Brain microvascular endothelial cell (primary cell): ENCODE data around the gene PRCD.
"Not testable (repeated sequence)": the region's sequence is repeated elsewhere in the genome, so short reads cannot be mapped to it uniquely, and the experiment has no call there.

Experiments
- DNase-seq: peaks from one replicate; pipeline ENCODE4 v3.0.0-alpha.2; 2020
- H3K27ac ChIP-seq: fragments of 250-450 bp; sonication (Bioruptor Pico); 2 replicates; pipeline ENCODE4 v1.5.1; 2020; ENCODE audit warnings: mild to moderate bottlenecking, moderate library complexity
- H3K27me3 ChIP-seq: fragments of 250-450 bp; sonication (Bioruptor Pico); replicated peaks from 2 replicates; pipeline ENCODE4 v1.5.1; 2020; ENCODE audit warnings: mild to moderate bottlenecking
- H3K36me3 ChIP-seq: fragments of 250-450 bp; sonication (Bioruptor Pico); replicated peaks from 2 replicates; pipeline ENCODE4 v1.5.1; 2020; ENCODE audit warnings: mild to moderate bottlenecking
- H3K4me3 ChIP-seq: 2 replicates; pipeline ENCODE4 v1.5.1; 2011; ENCODE audit warnings: low read depth, mild to moderate bottlenecking, control low read depth, low read length, moderate library complexity
- in situ Hi-C: cut with HindIII; loops from 2 replicates; pipeline ENCODE4 v1.10.0; 2017; ENCODE audit warnings: low sequenced_read_pairs, low pct_ligation_motif_present
- TF ChIP-seq, protein P1 (sequence below): IDR thresholded peaks from 2 replicates; pipeline ENCODE4 v1.5.1; 2011; ENCODE audit warnings: low read depth, mild to moderate bottlenecking, moderate library complexity, low read length, control low read depth, inconsistent platforms; ENCODE audit errors: missing control alignments

Gene PRCD

DNA sequence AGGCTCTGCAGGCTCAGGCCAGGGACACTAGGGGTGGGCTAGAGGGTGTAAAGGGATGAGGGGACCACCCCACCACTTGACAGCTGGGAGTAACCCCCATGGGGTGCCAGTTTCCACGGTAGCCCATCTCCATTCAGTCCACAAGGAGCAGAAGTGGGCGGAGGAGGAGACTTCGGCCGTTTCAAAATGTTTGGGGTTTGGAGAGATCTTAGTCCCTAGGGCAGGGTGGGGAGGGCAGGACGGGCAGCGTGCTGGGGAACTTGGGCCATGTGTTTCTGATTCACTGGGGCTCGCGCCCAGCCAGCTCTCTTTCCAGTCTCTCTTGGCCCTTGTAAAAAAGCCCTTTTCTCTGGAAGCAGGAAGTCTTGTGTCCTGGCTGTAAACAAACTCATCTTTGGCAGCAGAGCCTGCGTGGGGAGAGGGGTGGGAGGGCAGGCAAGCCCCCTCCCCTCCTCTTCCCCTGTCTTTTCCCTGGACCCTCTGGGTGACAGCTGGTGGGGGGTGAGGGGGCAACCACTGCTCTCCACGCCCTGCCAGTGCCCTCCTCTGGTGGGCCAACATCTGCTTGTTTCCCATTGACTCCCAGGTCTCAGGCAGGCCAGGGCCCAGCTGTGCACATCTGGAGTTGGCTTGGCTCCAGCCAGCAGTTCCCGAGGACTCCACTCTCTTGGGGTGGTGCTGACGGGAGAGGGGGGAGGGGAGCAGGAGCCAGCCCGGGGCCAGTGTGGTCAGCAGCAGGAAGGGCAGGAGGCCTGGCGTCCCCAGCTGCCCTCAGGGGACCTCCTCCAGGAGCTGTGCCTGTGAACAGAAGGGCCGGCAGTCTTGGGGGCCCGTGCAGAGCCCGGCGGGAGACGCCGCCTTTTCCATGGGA is 10.4 kb upstream of the PRCD start:
- in situ Hi-C loops: no loop called here
- TF ChIP-seq, protein P1, sequence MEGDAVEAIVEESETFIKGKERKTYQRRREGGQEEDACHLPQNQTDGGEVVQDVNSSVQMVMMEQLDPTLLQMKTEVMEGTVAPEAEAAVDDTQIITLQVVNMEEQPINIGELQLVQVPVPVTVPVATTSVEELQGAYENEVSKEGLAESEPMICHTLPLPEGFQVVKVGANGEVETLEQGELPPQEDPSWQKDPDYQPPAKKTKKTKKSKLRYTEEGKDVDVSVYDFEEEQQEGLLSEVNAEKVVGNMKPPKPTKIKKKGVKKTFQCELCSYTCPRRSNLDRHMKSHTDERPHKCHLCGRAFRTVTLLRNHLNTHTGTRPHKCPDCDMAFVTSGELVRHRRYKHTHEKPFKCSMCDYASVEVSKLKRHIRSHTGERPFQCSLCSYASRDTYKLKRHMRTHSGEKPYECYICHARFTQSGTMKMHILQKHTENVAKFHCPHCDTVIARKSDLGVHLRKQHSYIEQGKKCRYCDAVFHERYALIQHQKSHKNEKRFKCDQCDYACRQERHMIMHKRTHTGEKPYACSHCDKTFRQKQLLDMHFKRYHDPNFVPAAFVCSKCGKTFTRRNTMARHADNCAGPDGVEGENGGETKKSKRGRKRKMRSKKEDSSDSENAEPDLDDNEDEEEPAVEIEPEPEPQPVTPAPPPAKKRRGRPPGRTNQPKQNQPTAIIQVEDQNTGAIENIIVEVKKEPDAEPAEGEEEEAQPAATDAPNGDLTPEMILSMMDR: no peak
- Histone ChIP-seq H3K27ac (peak overlapping the region; percentile 65), H3K36me3 (no peaks in the 10 kb centered on the region), H3K4me3 (no peak overlapping the region), H3K27me3 (no peaks in the 10 kb centered on the region)
- peak; percentile 57 for DNase-seq

DNA sequence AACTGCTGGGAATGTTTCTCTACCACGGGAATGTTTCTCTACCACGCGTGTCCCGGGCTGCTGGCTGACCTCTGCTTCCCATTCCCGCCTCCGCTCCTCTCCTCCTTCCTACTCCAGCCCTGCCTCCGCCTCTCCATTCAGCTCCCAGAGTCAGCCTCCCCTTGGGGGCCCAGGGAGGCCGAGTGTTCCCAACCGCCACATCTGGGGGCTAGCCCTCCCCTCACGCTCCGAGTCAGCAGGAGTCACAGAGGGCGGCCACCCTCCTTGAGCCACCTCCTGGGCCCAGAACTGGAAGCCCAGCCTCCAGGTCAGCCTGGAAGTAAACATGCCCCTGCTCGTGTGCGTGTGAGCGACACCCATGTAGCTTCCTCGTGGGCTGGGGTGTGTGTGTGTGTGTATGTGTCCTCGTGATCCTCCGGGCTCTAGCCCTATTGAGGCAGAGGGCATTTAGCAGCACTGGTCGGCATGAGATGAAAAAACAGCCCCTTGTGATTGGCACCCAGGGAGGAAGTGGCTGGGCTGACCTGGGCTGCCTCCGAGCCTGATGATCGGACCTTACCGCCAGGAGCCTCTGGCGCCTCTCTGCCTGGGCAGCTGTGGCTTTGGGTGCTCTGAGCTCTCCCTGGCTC is 9.6 kb upstream of the PRCD start:
- TF ChIP-seq, protein P1: no peak
- in situ Hi-C loops: no loop called here
- H3K27ac ChIP-seq: peak overlapping the region; percentile 65

DNA sequence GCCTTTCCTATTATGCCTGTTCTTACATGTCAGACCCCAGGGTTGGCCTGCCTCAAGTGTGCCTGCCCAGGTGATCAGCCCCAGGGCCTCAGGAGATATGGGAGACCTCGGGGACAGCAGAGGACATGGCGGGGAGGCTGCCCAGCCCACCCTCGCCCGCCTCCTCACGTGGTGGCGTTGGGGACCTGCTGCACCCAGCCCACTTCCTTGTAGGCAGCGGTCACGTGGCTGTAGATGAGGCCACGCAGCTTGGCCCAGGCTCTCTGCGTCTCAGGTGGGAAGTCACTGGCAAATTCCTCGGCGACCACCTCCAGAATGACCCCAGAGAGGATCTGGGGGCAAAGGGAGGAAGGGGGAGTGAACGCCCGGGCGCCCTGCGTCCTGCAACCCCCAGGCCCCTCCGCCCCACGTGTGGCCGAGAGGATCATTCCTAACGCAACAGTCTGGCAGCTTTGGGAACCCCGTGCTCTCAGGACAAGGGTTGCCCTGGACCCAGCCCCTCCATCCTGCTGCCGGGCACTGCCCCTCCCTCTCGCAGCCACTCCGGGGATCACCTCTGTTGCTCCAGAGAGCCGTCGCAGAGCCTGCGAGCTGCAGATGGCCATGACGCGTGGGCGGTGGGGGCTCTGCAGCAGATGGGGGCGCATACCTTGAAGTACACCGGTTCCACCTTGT is 8.9 kb upstream of the PRCD start:
- H3K27ac ChIP-seq: peak overlapping the region; percentile 65
- in situ Hi-C loops: no loop called here
- H3K36me3 ChIP-seq: no peaks in the 10 kb centered on the region
- TF ChIP-seq, protein P1: no peak
- no peaks in the 10 kb centered on the region for H3K27me3 ChIP-seq
- no peak overlapping the region for H3K4me3 ChIP-seq
- no peak for DNase-seq

More for the DNA sequence above, 9.6 kb upstream of the PRCD start:
- no peaks in the 10 kb centered on the region for H3K27me3 ChIP-seq
- no peaks in the 10 kb centered on the region for H3K36me3 ChIP-seq
- DNase-seq: no peak
- no peak overlapping the region for H3K4me3 ChIP-seq

DNA sequence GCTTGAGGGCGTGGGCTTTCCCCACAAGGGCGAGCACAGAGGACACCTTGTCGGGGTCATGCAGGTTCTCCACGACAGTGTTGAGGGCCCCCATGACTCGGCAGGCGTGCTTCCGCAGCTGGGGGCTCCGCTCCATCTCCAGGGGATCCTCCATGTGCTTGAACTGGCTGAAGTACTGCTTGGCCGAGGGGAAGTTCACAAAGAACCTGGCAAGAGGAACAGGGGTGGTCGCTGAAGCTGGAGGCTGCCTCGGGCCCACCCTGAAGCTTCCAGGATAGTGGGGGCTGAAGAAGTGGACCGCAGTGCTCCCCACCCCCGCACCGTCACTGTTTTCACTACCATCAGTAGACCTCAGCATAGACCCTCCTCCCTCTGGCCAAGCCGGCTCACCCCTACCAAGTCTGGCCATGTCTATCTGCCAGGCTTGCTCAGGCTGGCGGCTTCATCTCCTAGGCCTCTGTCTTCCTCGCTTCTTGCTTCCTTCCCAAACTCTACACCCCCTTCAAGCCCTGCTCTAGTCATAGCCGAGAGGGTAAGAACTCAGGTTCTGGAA is 8.3 kb upstream of the PRCD start:
- DNase-seq: no peak
- H3K4me3 ChIP-seq: no peak overlapping the region
- TF ChIP-seq, protein P1: no peak
- no peak overlapping the region for H3K27ac ChIP-seq
- H3K36me3 ChIP-seq: no peaks in the 10 kb centered on the region
- H3K27me3 ChIP-seq: no peaks in the 10 kb centered on the region
- in situ Hi-C loops: no loop called here

DNA sequence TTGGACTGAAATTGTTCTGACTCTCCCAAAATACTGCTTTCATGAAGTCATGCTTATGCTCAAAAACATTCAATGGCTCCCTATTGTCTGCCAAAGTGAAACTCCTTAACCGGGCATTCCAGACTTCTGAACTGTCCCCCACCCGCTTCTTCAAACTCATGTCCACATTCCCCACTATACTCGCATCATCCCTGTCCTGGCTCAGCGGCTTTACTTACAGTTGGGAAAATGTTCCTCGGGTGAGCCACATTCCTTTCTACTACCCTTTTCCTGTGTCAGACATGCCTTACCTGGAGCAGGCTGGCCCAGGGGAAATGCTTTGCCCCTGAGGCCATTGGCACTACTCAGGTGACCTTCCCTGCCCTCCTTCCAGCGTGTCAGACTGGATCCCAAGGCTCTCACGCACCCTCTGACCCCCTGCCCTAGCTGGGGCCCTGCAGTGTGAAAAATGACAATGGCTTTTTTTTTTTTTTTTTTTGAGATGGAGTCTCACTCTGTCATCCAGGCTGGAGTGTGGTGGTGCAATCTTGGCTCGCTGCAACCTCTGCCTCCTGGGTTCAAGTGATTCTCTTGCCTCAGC is 7.7 kb upstream of the PRCD start:
- H3K27ac ChIP-seq: no peak overlapping the region
- in situ Hi-C loops: no loop called here
- DNase-seq: no peak
- H3K4me3 ChIP-seq: no peak overlapping the region
- TF ChIP-seq, protein P1: no peak
- no peaks in the 10 kb centered on the region for H3K27me3 ChIP-seq
- H3K36me3 ChIP-seq: no peaks in the 10 kb centered on the region

DNA sequence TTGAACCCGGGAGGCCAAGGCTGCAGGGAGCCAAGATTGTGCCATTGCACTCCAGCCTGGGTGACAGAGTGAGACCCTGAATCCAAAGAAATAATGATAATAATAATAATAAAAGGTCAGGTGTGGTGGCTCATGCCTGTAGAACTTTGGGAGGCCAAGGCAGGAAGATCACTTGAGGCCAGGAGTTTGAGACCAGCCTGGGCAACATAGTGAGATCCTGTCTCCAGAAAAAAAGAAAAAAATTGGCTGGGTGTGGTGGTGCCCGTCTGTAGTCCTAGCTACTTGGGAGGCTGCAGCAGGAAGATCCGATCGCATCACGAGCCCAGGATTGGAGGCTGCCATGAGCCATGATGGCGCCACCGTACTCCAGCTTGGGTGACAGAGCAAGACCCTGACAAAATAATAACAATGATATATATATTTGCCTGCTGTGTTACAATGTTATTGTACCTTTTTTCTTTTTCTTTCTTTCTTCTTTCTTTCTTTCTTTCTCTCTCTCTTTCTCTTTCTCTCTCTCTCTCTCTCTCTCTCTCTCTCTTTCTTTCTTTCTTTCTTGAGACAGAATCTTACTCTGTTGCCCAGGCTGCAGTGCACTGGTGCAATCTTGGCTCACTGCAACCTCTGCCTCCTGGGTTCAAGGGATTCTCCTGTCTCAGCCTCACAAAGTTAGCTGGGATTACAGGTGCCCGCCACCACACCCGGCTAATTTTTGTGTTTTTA is 6.0 kb upstream of the PRCD start:
- H3K36me3 ChIP-seq, H3K27me3 ChIP-seq, H3K27ac ChIP-seq, in situ Hi-C loops, H3K4me3 ChIP-seq, DNase-seq: not testable (repeated sequence)
